ENCODE data around the gene SHISAL1.
"Not testable (repeated sequence)": the region's sequence is repeated elsewhere in the genome, so short reads cannot be mapped to it uniquely, and the experiment has no call there.

DNA sequence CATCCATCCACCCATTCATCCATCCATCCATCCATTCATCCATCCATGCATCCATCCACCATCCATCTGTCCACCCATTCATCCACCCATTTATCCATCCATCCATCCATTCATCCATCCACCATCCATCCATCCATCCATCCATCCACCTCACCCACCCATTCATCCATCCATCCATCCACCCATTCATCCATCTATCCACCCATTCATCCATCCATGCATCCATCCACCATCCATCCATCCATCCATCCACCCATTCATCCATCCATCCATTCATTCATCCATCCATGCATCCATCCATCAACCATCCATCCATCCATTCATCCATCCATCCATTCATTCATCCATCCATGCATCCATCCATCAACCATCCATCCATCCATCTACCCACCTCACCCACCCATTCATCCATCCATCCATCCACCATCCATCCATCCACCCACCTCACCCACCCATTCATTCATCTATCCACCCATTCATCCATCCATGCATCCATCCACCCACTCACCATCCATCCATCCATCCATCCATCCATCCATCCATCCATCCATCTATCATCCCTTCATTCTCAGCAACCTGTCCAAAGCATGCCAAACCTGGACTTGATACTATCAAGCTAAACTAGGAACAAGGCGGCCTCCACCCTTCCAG is 10.5 kb upstream of the SHISAL1 start:
- TF ChIP-seq ZFP3 (CRISPR knock-in tag; IDR thresholded peaks at IDR 0.05); SNAI2 (CRISPR knock-in tag; IDR thresholded peaks at IDR 0.05); ARNTL (CRISPR knock-in tag; IDR thresholded peaks at IDR 0.05; ENCODE audit: borderline replicate concordance, low read depth); BACH2 (CRISPR knock-in tag; IDR thresholded peaks at IDR 0.05; ENCODE audit: borderline replicate concordance); ZNF70 (CRISPR knock-in tag; IDR thresholded peaks at IDR 0.05); GLIS3 (CRISPR knock-in tag; IDR thresholded peaks at IDR 0.05); ESRRG (CRISPR knock-in tag; IDR thresholded peaks at IDR 0.05); ZNF565 (CRISPR knock-in tag; conservative IDR thresholded peaks at IDR 0.05; ENCODE audit: low read depth); ZFP30 (CRISPR knock-in tag; IDR thresholded peaks at IDR 0.05); ISL1 (CRISPR knock-in tag; IDR thresholded peaks at IDR 0.05); RARB (CRISPR knock-in tag; IDR thresholded peaks at IDR 0.05): not testable (repeated sequence)
- TF ChIP-seq, protein P1, sequence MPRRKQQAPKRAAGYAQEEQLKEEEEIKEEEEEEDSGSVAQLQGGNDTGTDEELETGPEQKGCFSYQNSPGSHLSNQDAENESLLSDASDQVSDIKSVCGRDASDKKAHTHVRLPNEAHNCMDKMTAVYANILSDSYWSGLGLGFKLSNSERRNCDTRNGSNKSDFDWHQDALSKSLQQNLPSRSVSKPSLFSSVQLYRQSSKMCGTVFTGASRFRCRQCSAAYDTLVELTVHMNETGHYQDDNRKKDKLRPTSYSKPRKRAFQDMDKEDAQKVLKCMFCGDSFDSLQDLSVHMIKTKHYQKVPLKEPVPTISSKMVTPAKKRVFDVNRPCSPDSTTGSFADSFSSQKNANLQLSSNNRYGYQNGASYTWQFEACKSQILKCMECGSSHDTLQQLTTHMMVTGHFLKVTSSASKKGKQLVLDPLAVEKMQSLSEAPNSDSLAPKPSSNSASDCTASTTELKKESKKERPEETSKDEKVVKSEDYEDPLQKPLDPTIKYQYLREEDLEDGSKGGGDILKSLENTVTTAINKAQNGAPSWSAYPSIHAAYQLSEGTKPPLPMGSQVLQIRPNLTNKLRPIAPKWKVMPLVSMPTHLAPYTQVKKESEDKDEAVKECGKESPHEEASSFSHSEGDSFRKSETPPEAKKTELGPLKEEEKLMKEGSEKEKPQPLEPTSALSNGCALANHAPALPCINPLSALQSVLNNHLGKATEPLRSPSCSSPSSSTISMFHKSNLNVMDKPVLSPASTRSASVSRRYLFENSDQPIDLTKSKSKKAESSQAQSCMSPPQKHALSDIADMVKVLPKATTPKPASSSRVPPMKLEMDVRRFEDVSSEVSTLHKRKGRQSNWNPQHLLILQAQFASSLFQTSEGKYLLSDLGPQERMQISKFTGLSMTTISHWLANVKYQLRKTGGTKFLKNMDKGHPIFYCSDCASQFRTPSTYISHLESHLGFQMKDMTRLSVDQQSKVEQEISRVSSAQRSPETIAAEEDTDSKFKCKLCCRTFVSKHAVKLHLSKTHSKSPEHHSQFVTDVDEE (CRISPR knock-in tag; IDR thresholded peaks at IDR 0.05) = not testable (repeated sequence)
- TF ChIP-seq, protein P2, sequence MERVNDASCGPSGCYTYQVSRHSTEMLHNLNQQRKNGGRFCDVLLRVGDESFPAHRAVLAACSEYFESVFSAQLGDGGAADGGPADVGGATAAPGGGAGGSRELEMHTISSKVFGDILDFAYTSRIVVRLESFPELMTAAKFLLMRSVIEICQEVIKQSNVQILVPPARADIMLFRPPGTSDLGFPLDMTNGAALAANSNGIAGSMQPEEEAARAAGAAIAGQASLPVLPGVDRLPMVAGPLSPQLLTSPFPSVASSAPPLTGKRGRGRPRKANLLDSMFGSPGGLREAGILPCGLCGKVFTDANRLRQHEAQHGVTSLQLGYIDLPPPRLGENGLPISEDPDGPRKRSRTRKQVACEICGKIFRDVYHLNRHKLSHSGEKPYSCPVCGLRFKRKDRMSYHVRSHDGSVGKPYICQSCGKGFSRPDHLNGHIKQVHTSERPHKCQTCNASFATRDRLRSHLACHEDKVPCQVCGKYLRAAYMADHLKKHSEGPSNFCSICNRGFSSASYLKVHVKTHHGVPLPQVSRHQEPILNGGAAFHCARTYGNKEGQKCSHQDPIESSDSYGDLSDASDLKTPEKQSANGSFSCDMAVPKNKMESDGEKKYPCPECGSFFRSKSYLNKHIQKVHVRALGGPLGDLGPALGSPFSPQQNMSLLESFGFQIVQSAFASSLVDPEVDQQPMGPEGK (CRISPR knock-in tag; IDR thresholded peaks at IDR 0.05; ENCODE audit: borderline replicate concordance) = not testable (repeated sequence)
